ENCODE results near the gene SHC4. TPM values are rescaled to one million over a fixed set of nuclear protein-coding genes. Genes with fewer than 3 reads are reported as not detected.
"Not testable (repeated sequence)": the region's sequence is repeated elsewhere in the genome, so short reads cannot be mapped to it uniquely, and the experiment has no call there.

SHC4 gene
- total RNA-seq, 2 experiments from 2014 or later, result 0.41 to 1.3 TPM

DNA sequence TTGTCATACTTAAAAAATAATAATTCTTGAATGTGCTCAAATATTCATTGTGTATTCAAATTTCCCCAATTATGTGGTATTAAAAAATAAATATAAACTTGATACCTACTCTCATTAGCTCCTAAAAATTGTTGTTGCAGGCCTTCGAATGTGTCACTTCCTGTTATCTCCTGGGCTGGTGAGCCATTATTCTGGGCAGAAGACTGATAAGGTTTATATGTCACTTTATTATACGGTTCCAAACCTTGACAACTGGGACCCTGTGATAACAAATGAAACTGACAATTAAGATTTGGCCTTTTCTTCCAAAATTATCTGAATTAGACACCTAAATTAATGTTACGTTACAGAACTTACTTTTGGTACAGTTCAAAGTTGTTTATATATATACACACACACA lies 167.8 kb downstream of the SHC4 start:
- no peak overlapping the region for H3K27ac ChIP-seq (ENCODE audit: low read depth, low read length, poor library complexity, severe bottlenecking)
- H3K9me3 ChIP-seq (ENCODE audit: low read length), result no peaks in the 10 kb centered on the region
- BruUV-seq (replicated peaks), result no TSS peak
- H3K4me2 ChIP-seq (ENCODE audit: low read length), result no peak overlapping the region
- ChIA-PET CTCF (ENCODE audit: unreplicated experiment) (no interaction called here), POLR2A (no interaction called here)
- no peaks in the 10 kb centered on the region for H3K9me2 ChIP-seq (ENCODE audit: insufficient read depth, low read length)
- intact Hi-C loops (cut with micrococcal nuclease; ENCODE audit: unreplicated experiment), result no loop called here
- no peak overlapping the region for H2AFZ ChIP-seq (ENCODE audit: low read length)
- peaks cover 4% of the 10 kb centered on the region for H4K20me1 ChIP-seq (ENCODE audit: insufficient read depth, low read length)
- H3K36me3 ChIP-seq (ENCODE audit: insufficient read depth, low read length), result peaks cover 86% of the 10 kb centered on the region
- no peak overlapping the region for H3K4me3 ChIP-seq (ENCODE audit: low read depth, low read length, poor library complexity, severe bottlenecking)
- DNase-seq (ENCODE audit: low spot score), result no peak
- TF ChIP-seq EZH2phosphoT487 (IDR thresholded peaks at IDR 0.05; ENCODE audit: borderline replicate concordance, low read depth, low read length), result no peak
- TF ChIP-seq, protein P1, sequence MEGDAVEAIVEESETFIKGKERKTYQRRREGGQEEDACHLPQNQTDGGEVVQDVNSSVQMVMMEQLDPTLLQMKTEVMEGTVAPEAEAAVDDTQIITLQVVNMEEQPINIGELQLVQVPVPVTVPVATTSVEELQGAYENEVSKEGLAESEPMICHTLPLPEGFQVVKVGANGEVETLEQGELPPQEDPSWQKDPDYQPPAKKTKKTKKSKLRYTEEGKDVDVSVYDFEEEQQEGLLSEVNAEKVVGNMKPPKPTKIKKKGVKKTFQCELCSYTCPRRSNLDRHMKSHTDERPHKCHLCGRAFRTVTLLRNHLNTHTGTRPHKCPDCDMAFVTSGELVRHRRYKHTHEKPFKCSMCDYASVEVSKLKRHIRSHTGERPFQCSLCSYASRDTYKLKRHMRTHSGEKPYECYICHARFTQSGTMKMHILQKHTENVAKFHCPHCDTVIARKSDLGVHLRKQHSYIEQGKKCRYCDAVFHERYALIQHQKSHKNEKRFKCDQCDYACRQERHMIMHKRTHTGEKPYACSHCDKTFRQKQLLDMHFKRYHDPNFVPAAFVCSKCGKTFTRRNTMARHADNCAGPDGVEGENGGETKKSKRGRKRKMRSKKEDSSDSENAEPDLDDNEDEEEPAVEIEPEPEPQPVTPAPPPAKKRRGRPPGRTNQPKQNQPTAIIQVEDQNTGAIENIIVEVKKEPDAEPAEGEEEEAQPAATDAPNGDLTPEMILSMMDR (conservative IDR thresholded peaks at IDR 0.05; ENCODE audit: low read length), result no peak
- peaks cover 28% of the 10 kb centered on the region; the same call in 1 of the 2 replicates for H3K79me2 ChIP-seq (ENCODE audit: insufficient read depth, low read depth, low read length)
- no peaks in the 10 kb centered on the region for H3K4me1 ChIP-seq (ENCODE audit: insufficient read depth, low read length, poor library complexity, severe bottlenecking)

DNA sequence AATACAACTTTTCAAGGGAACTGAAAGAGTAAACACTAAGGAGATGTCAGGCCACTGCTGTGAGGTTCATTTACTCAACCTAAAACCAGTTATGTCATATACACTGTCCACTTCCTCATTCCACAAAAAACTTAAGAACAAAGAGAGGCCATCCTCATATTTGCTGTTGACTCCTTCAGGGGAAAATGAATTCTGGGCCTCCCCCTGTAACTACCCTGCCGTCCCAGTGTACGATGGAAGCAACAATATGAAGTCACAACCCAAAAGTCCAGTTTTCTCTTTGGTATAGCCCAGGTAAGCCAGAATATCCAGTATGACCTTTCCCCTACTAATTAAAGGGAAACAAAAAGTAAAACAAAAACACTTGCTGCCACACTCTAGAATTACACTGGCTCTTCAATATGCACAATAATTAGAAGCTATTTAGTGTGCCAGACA lies 169.0 kb downstream of the SHC4 start:
- Histone ChIP-seq H2AFZ (ENCODE audit: low read length) (no peak overlapping the region), H3K36me3 (ENCODE audit: insufficient read depth, low read length) (peaks cover 86% of the 10 kb centered on the region), H3K9me3 (ENCODE audit: low read length) (no peaks in the 10 kb centered on the region), H3K27ac (ENCODE audit: low read depth, low read length, poor library complexity, severe bottlenecking) (no peak overlapping the region), H3K9me2 (ENCODE audit: insufficient read depth, low read length) (no peaks in the 10 kb centered on the region), H3K79me2 (ENCODE audit: insufficient read depth, low read depth, low read length) (peaks cover 16% of the 10 kb centered on the region; the same call in 1 of the 2 replicates), H3K4me3 (ENCODE audit: low read depth, low read length, poor library complexity, severe bottlenecking) (no peak overlapping the region), H3K4me2 (ENCODE audit: low read length) (no peak overlapping the region), H3K4me1 (ENCODE audit: insufficient read depth, low read length, poor library complexity, severe bottlenecking) (no peaks in the 10 kb centered on the region), H4K20me1 (ENCODE audit: insufficient read depth, low read length) (no peaks in the 10 kb centered on the region)
- TF ChIP-seq EZH2phosphoT487 (IDR thresholded peaks at IDR 0.05; ENCODE audit: borderline replicate concordance, low read depth, low read length), result no peak
- TF ChIP-seq, protein P1 (conservative IDR thresholded peaks at IDR 0.05; ENCODE audit: low read length), result no peak
- BruUV-seq (replicated peaks), result no TSS peak
- intact Hi-C loops (cut with micrococcal nuclease; ENCODE audit: unreplicated experiment), result no loop called here
- CTCF ChIA-PET (ENCODE audit: unreplicated experiment), result no interaction called here
- no peak for DNase-seq (ENCODE audit: low spot score)
- POLR2A ChIA-PET, result no interaction called here

DNA sequence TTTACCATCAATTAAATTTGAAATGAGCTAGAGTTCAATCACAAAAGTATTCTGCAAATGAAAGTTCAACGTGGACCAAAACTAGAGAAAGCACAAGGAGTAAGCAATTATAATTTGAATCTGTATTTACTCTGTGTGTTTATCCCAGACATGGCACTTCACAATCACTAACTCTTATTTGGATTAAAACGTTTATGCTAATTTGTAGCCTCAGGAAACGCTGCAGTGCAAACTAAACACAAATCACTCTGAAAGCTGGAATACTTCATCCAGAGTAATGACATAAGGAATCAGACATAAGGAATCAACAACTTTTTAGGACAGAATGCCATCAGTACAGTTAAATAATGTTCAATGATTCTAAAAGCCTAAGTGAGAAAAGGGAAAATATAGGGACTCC lies 171.3 kb downstream of the SHC4 start:
- POLR2A ChIA-PET, result interaction anchor here (0.6 kb wide), 1 partner anchor 16 kb away, joined by 3 read pairs; no protein-coding TSS in a partner anchor
- Histone ChIP-seq H3K27ac (ENCODE audit: low read depth, low read length, poor library complexity, severe bottlenecking) (no peak overlapping the region), H3K9me3 (ENCODE audit: low read length) (no peaks in the 10 kb centered on the region), H3K9me2 (ENCODE audit: insufficient read depth, low read length) (no peaks in the 10 kb centered on the region), H3K79me2 (ENCODE audit: insufficient read depth, low read depth, low read length) (no peaks in the 10 kb centered on the region), H3K4me1 (ENCODE audit: insufficient read depth, low read length, poor library complexity, severe bottlenecking) (no peaks in the 10 kb centered on the region), H3K4me3 (ENCODE audit: low read depth, low read length, poor library complexity, severe bottlenecking) (no peak overlapping the region), H2AFZ (ENCODE audit: low read length) (no peak overlapping the region), H3K4me2 (ENCODE audit: low read length) (no peak overlapping the region), H3K36me3 (ENCODE audit: insufficient read depth, low read length) (peaks cover 97% of the 10 kb centered on the region), H4K20me1 (ENCODE audit: insufficient read depth, low read length) (no peaks in the 10 kb centered on the region)
- CTCF ChIA-PET (ENCODE audit: unreplicated experiment), result no interaction called here
- DNase-seq (ENCODE audit: low spot score), result no peak
- no peak for TF ChIP-seq EZH2phosphoT487 (IDR thresholded peaks at IDR 0.05; ENCODE audit: borderline replicate concordance, low read depth, low read length)
- TF ChIP-seq, protein P1 (conservative IDR thresholded peaks at IDR 0.05; ENCODE audit: low read length), result no peak
- no TSS peak for BruUV-seq (replicated peaks)
- intact Hi-C loops (cut with micrococcal nuclease; ENCODE audit: unreplicated experiment), result no loop called here

DNA sequence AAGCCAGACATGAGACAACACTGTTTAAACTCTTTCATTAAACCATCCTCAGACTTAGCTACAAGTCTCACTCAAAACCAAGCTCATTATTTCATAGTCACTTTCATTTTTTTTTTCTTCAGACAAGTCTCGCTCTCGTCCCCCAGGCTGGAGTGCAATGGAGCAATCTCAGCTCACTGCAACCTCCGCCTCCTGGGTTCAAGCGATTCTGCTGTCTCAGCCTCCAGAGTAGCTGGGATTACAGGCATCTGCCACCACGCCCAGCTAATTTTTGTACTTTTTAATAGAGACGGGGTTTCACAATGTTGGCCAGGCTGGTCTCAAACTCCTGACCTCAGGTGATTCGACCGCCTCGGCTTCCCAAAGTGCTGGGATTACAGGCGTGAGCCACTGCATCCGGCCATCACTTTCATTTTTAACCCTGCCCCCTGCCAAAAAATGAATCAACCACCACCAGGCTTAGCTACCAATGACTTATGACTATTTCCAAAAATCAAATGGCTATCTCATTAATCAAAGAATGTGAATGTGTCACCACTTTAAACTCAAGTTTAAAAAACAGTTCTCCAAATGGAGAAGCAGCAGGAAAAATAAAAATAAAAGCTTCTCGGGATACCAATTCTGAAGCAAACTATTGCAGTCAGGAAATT lies 173.1 kb downstream of the SHC4 start:
- DNase-seq (ENCODE audit: low spot score); H3K9me2 ChIP-seq (ENCODE audit: insufficient read depth, low read length); H3K4me1 ChIP-seq (ENCODE audit: insufficient read depth, low read length, poor library complexity, severe bottlenecking); H2AFZ ChIP-seq (ENCODE audit: low read length); H3K4me3 ChIP-seq (ENCODE audit: low read depth, low read length, poor library complexity, severe bottlenecking); intact Hi-C loops (cut with micrococcal nuclease; ENCODE audit: unreplicated experiment); H3K9me3 ChIP-seq (ENCODE audit: low read length); H3K27ac ChIP-seq (ENCODE audit: low read depth, low read length, poor library complexity, severe bottlenecking); CTCF ChIA-PET (ENCODE audit: unreplicated experiment); H3K79me2 ChIP-seq (ENCODE audit: insufficient read depth, low read depth, low read length); H3K4me2 ChIP-seq (ENCODE audit: low read length); H4K20me1 ChIP-seq (ENCODE audit: insufficient read depth, low read length); BruUV-seq (replicated peaks): not testable (repeated sequence)
- POLR2A ChIA-PET, result interaction anchor here (0.6 to 1.1 kb wide), 6 partner anchors 10 to 540 kb away, joined by 3 read pairs; partner anchors contain the start of gene CEP152
- H3K36me3 ChIP-seq (ENCODE audit: insufficient read depth, low read length), result peaks cover 84% of the 10 kb centered on the region

Measured in OCI-LY7 (cell line).